Neural cell (in vitro differentiated cells): ENCODE measurements around the gene HYAL1. TPM values are rescaled to one million over a fixed set of nuclear protein-coding genes. Genes with fewer than 3 reads are reported as not detected.

ENCODE experiments used
- H2AFZ ChIP-seq: fragments of 200-600, 300-800 bp; sonication (generic), shearing (Covaris generic); 2 replicates; pipeline ENCODE4 v1.6.0; 2014; ENCODE audit warnings: low read depth, mild to moderate bottlenecking, antibody characterized with exemption, low read length, moderate library complexity
- H3F3A ChIP-seq: fragments of 200-600 bp; shearing (Covaris generic); 2 replicates; pipeline ENCODE4 v1.6.1; 2016; ENCODE audit warnings: mild to moderate bottlenecking, moderate library complexity, mixed read lengths, antibody characterized with exemption, low read length; ENCODE audit not compliant: insufficient read depth, poor library complexity, severe bottlenecking
- H3K27ac ChIP-seq: fragments of 200-600, 300-800 bp; sonication (generic), shearing (Covaris generic); 2 replicates; pipeline ENCODE4 v1.5.1; 2014; ENCODE audit warnings: mild to moderate bottlenecking, low read length, moderate library complexity
- H3K27me3 ChIP-seq: fragments of 300-800, 200-600 bp; sonication (generic), shearing (Covaris generic); 2 replicates; pipeline ENCODE4 v1.6.0; 2014; ENCODE audit warnings: mild to moderate bottlenecking, low read depth, low read length, moderate library complexity; ENCODE audit not compliant: insufficient read depth
- H3K36me3 ChIP-seq: fragments of 300-800, 200-600 bp; sonication (generic), shearing (Covaris generic); 2 replicates; pipeline ENCODE4 v1.5.1; 2014; ENCODE audit warnings: mild to moderate bottlenecking, antibody characterized with exemption, low read length, moderate library complexity; ENCODE audit not compliant: insufficient read depth
- H3K4me2 ChIP-seq: fragments of 300-800, 200-600 bp; sonication (generic), shearing (Covaris generic); 2 replicates; pipeline ENCODE4 v1.6.0; 2014; ENCODE audit warnings: mild to moderate bottlenecking, low read length
- H3K4me3 ChIP-seq: fragments of 300-800, 200-600 bp; sonication (generic), shearing (Covaris generic); 2 replicates; pipeline ENCODE4 v1.5.1; 2014; ENCODE audit warnings: mild to moderate bottlenecking, low read length, moderate library complexity
- H3K79me2 ChIP-seq: fragments of 200-600 bp; shearing (Covaris generic); replicated peaks from 2 replicates; pipeline ENCODE4 v1.6.0; 2014; ENCODE audit warnings: mild to moderate bottlenecking, low read length, moderate library complexity; ENCODE audit not compliant: insufficient read depth
- H3K9ac ChIP-seq: fragments of 300-800, 200-600 bp; sonication (generic), shearing (Covaris generic); 2 replicates; pipeline ENCODE4 v1.6.1; 2016; ENCODE audit warnings: mild to moderate bottlenecking, low read length, mixed read lengths
- H3K9me2 ChIP-seq: fragments of 200-600 bp; shearing (Covaris generic); 2 replicates; pipeline ENCODE4 v1.6.1; 2016; ENCODE audit warnings: mild to moderate bottlenecking, low read length, mixed read lengths; ENCODE audit not compliant: insufficient read depth
- H3K9me3 ChIP-seq: fragments of 200-600, 300-800 bp; sonication (generic), shearing (Covaris generic); 2 replicates; pipeline ENCODE4 v1.6.1; 2016; ENCODE audit warnings: mild to moderate bottlenecking, mixed run types, low read length, moderate library complexity, mixed read lengths
- H4K20me1 ChIP-seq: fragments of 200-600 bp; shearing (Covaris generic); 2 replicates; pipeline ENCODE4 v1.6.1; 2016; ENCODE audit warnings: mild to moderate bottlenecking, mixed run types; ENCODE audit not compliant: insufficient read depth
- CTCF ChIP-seq: fragments of 450-650 bp; IDR thresholded peaks from 2 replicates; pipeline ENCODE4 v1.5.1; 2014; ENCODE audit warnings: antibody characterized with exemption, mild to moderate bottlenecking, moderate library complexity; ENCODE audit not compliant: poor library complexity, severe bottlenecking
- EP300 ChIP-seq: fragments of 450-650 bp; conservative IDR thresholded peaks from 2 replicates; pipeline ENCODE4 v1.6.1; 2014; ENCODE audit warnings: antibody characterized with exemption, mild to moderate bottlenecking, moderate library complexity; ENCODE audit not compliant: poor library complexity, severe bottlenecking
- EZH2 ChIP-seq: fragments of 200-600, 300-800 bp; shearing (Covaris generic), sonication (generic); IDR thresholded peaks from 2 replicates; pipeline ENCODE4 v1.6.1; 2014; ENCODE audit warnings: antibody characterized with exemption, low read length, borderline replicate concordance, mild to moderate bottlenecking; ENCODE audit not compliant: insufficient read depth, poor library complexity, severe bottlenecking
- MXI1 ChIP-seq: fragments of 450-650 bp; conservative IDR thresholded peaks from 2 replicates; pipeline ENCODE4 v1.6.1; 2014; ENCODE audit warnings: antibody characterized with exemption, mild to moderate bottlenecking; ENCODE audit not compliant: poor library complexity, severe bottlenecking
- POLR2AphosphoS5 ChIP-seq: IDR thresholded peaks from 2 replicates; pipeline ENCODE4 v1.6.1; 2012
- RAD21 ChIP-seq: fragments of 450-650 bp; conservative IDR thresholded peaks from 2 replicates; pipeline ENCODE4 v1.6.1; 2014; ENCODE audit warnings: antibody characterized with exemption, mild to moderate bottlenecking, moderate library complexity
- REST ChIP-seq: IDR thresholded peaks from 2 replicates; pipeline ENCODE4 v1.6.1; 2012; ENCODE audit warnings: borderline replicate concordance
- SMC3 ChIP-seq: fragments of 450-650 bp; conservative IDR thresholded peaks from 2 replicates; pipeline ENCODE4 v1.6.1; 2014; ENCODE audit warnings: antibody characterized with exemption, mild to moderate bottlenecking, moderate library complexity; ENCODE audit not compliant: poor library complexity
- TAF1 ChIP-seq: IDR thresholded peaks from 2 replicates; pipeline ENCODE4 v1.6.1; 2012; ENCODE audit warnings: low read depth
- polyA plus RNA-seq: library from polyadenylated mRNA; depleted of rRNA; stranded (reverse); fragments of >200 nt; gene quantifications from 2 replicates; pipeline ENCODE4 v1.2.3, GENCODE V29; 2014

Gene HYAL1
- polyA plus RNA-seq, 1 donor from 2014 or later = 2.2 TPM

GRCh38 chr3:50351323-50351697 lies 47.9 kb upstream of the HYAL1 start:
- H3K27me3 ChIP-seq = no peaks in the 10 kb centered on the region
- TF ChIP-seq TAF1 (no peak), CTCF (no peak), POLR2AphosphoS5 (no peak), EZH2 (no peak), EP300 (no peak), MXI1 (no peak), RAD21 (no peak), REST (no peak), SMC3 (no peak)
- peak overlapping the region; percentile 71 for H3K4me2 ChIP-seq
- no peaks in the 10 kb centered on the region for H3F3A ChIP-seq
- H3K9me2 ChIP-seq = no peaks in the 10 kb centered on the region
- H2AFZ ChIP-seq = no peak overlapping the region
- peaks cover 5% of the 10 kb centered on the region for H4K20me1 ChIP-seq
- H3K27ac ChIP-seq = peak overlapping the region; percentile 86
- peak overlapping the region; percentile 77 for H3K4me3 ChIP-seq
- H3K9me3 ChIP-seq = no peaks in the 10 kb centered on the region
- no peaks in the 10 kb centered on the region for H3K36me3 ChIP-seq
- H3K79me2 ChIP-seq = peaks cover 15% of the 10 kb centered on the region
- H3K9ac ChIP-seq = peak overlapping the region; percentile 76

- Histone ChIP-seq H3K27me3 (peaks cover under 1% of the 10 kb centered on the region), H3K9me3 (no peaks in the 10 kb centered on the region), H3K36me3 (no peaks in the 10 kb centered on the region), H3F3A (no peaks in the 10 kb centered on the region), H2AFZ (peak within 1 kb of the TSS; percentile 57), H3K4me2 (peak within 1 kb of the TSS; percentile 94), H4K20me1 (peaks cover under 1% of the 10 kb centered on the region), H3K27ac (peak within 1 kb of the TSS; percentile 86), H3K9me2 (no peaks in the 10 kb centered on the region), H3K79me2 (peaks cover 11% of the 10 kb centered on the region), H3K4me3 (peak within 1 kb of the TSS; percentile 77), H3K9ac (peak within 1 kb of the TSS; percentile 76)
- TF ChIP-seq EP300 = no peak
- TF ChIP-seq SMC3 = peak; percentile 47
- peak; percentile 28 for TF ChIP-seq TAF1
- no peak for TF ChIP-seq EZH2
- TF ChIP-seq MXI1 = peak; percentile 95
- peak; percentile 16 for TF ChIP-seq RAD21
- TF ChIP-seq POLR2AphosphoS5 = peak; percentile 96
- TF ChIP-seq CTCF = peak; percentile 30
- TF ChIP-seq REST = peak; percentile 76
Observed at GRCh38 chr3:50350527-50351322, 47.4 kb upstream of the HYAL1 start, which contains the start of the genes CYB561D2 and NPRL2. Gene CYB561D2, plus strand, starts transcription at chr3:50350862. Its CDS starts 572 bp downstream, at chr3:50351434. Gene NPRL2, minus strand, starts transcription at chr3:50350775. Its CDS starts 123 bp downstream, at chr3:50350652.
